CD8-positive, alpha-beta memory T cell (primary cell): Measurements from ENCODE around the gene TPRA1. TPM values are rescaled to one million over a fixed set of nuclear protein-coding genes. Genes with fewer than 3 reads are reported as not detected.

Experiments used
- CTCF ChIA-PET: fragments of 350-600 bp; sonication (Branson Sonifier 250); formaldehyde crosslinking; loops from one replicate; lab custom pipeline; 2021; ENCODE audit warnings: antibody characterized with exemption; lab: Charles Lee
- POLR2A ChIA-PET: fragments of 350-600 bp; sonication (Branson Sonifier 250); formaldehyde crosslinking; loops from one replicate; lab custom pipeline; 2021; ENCODE audit warnings: antibody characterized with exemption; lab: Charles Lee
- DNase-seq, 5 donors: peaks; one replicate each; pipeline versions ENCODE4 v3.0.0 to v3.0.0-alpha.2; 2020 to 2022; ENCODE audit warnings: mixed read lengths in 1 of 5
- H3K27ac ChIP-seq: one replicate; pipeline ENCODE4 v1.7.0; 2013; ENCODE audit warnings: low read depth, mild to moderate bottlenecking, low read length, moderate library complexity
- H3K27me3 ChIP-seq: 2 replicates; pipeline ENCODE4 v1.7.0; 2013; ENCODE audit warnings: low read length, mild to moderate bottlenecking; ENCODE audit not compliant: insufficient read depth, poor library complexity, severe bottlenecking
- H3K36me3 ChIP-seq: 2 replicates; pipeline ENCODE4 v1.7.0; 2013; ENCODE audit warnings: mild to moderate bottlenecking, low read length, moderate library complexity; ENCODE audit not compliant: insufficient read depth
- H3K4me1 ChIP-seq: 2 replicates; pipeline ENCODE4 v1.7.0; 2013; ENCODE audit warnings: mild to moderate bottlenecking, low read length, moderate library complexity; ENCODE audit not compliant: insufficient read depth
- H3K4me3 ChIP-seq: 2 replicates; pipeline ENCODE4 v1.7.0; 2013; ENCODE audit warnings: mild to moderate bottlenecking, low read length
- H3K9me3 ChIP-seq: 2 replicates; pipeline ENCODE4 v1.7.0; 2013; ENCODE audit warnings: mild to moderate bottlenecking, low read length
- H3K27ac Mint-ChIP-seq, 8 donors: one replicate each; pipeline ENCODE4 v1.8.0; 2020 to 2021; ENCODE audit warnings: mixed read lengths in 8 of 8, mild to moderate bottlenecking in 6 of 8, inconsistent platforms in 3 of 8, moderate library complexity in 3 of 8
- H3K27me3 Mint-ChIP-seq, 2 donors: one replicate each; pipeline ENCODE4 v1.8.0; 2020 to 2021; ENCODE audit warnings: mixed read lengths in 2 of 2, mild to moderate bottlenecking in 1 of 2, moderate library complexity in 1 of 2
- H3K36me3 Mint-ChIP-seq, 3 donors: one replicate each; pipeline ENCODE4 v1.8.0; 2020 to 2021; ENCODE audit warnings: mixed read lengths in 3 of 3, inconsistent platforms in 1 of 3, mild to moderate bottlenecking in 1 of 3
- H3K4me1 Mint-ChIP-seq, 3 donors: one replicate each; pipeline ENCODE4 v1.8.0; 2020 to 2021; ENCODE audit warnings: mixed read lengths in 3 of 3, inconsistent platforms in 1 of 3, mild to moderate bottlenecking in 1 of 3
- H3K4me3 Mint-ChIP-seq, 7 donors: one replicate each; pipeline ENCODE4 v1.8.0; 2020 to 2021; ENCODE audit warnings: mixed read lengths in 7 of 7, mild to moderate bottlenecking in 6 of 7, moderate library complexity in 4 of 7, inconsistent platforms in 2 of 7
- H3K9me3 Mint-ChIP-seq, 5 donors: one replicate each; pipeline ENCODE4 v1.8.0; 2020 to 2022; ENCODE audit warnings: mixed read lengths in 5 of 5, mild to moderate bottlenecking in 3 of 5, moderate library complexity in 2 of 5, inconsistent platforms in 1 of 5
- polyA plus RNA-seq: library from polyadenylated mRNA; unstranded; fragments of 300-500 nt; fragmentation: Illumina TruSeq; gene quantifications from one replicate; pipeline ENCODE4 v1.2.3, GENCODE V29; 2021
- total RNA-seq, 2 experiments: library from RNA; stranded (reverse); gene quantifications; one replicate each; pipeline ENCODE4 v1.2.3, GENCODE V29; 2021

Gene TPRA1
- total and polyA plus RNA-seq, 3 experiments from 2014 or later: 30.4 to 52.1 (median 48.9) TPM

DNA sequence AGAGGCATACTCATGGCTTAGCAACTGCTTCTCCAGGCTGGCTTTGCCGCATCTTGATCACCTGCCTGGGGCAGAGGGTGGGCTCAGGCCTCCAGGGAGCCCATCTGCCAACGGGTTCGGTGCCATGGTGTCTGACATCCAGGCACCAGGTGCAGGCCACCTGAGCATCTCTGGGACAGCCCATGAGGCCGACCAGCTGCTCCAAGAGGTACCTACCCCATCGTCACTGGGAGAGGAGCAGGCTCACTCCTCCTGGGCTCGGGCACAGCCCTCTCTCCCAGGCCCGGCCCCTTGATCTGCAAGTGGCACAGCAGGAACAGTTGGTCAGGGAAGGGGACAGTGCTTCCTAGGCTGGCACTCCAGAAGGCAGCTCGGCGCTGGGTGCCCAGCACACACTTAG is 21.9 kb downstream of the TPRA1 start:
- H3K27ac Mint-ChIP-seq: no peak overlapping the region
- POLR2A ChIA-PET: no interaction called here
- peaks cover 8% of the 10 kb centered on the region for H3K36me3 ChIP-seq
- H3K4me3 Mint-ChIP-seq: no peak overlapping the region
- H3K27me3 ChIP-seq: no peaks in the 10 kb centered on the region
- no peaks in the 10 kb centered on the region for H3K9me3 Mint-ChIP-seq
- H3K27me3 Mint-ChIP-seq: peaks cover 2 to 8% of the 10 kb centered on the region in 2 donors
- CTCF ChIA-PET: interaction anchor here (1.4 kb wide), 1 partner anchor 20 kb away, joined by 3 read pairs; no protein-coding TSS in a partner anchor
- H3K36me3 Mint-ChIP-seq: peaks cover 0 to 31% (median 16%) of the 10 kb centered on the region in 3 donors
- no peak for DNase-seq
- no peak overlapping the region for H3K27ac ChIP-seq
- no peaks in the 10 kb centered on the region for H3K4me1 ChIP-seq
- no peaks in the 10 kb centered on the region for H3K9me3 ChIP-seq
- H3K4me3 ChIP-seq: no peak overlapping the region
- no peaks in the 10 kb centered on the region for H3K4me1 Mint-ChIP-seq

- Histone ChIP-seq H3K4me1 (no peaks in the 10 kb centered on the region), H3K27ac (no peak overlapping the region), H3K27me3 (no peaks in the 10 kb centered on the region), H3K9me3 (no peaks in the 10 kb centered on the region), H3K36me3 (no peaks in the 10 kb centered on the region), H3K4me3 (no peak overlapping the region)
- POLR2A ChIA-PET: no interaction called here
- Mint-ChIP-seq H3K36me3 (peaks cover 0 to 17% (median 11%) of the 10 kb centered on the region in 3 donors), H3K4me1 (no peaks in the 10 kb centered on the region), H3K27ac (no peak overlapping the region), H3K27me3 (peaks cover 7 to 8% of the 10 kb centered on the region in 2 donors), H3K9me3 (peaks cover 0 to 2% (median 0%) of the 10 kb centered on the region in 5 donors), H3K4me3 (no peak overlapping the region)
- no peak for DNase-seq
- CTCF ChIA-PET: interaction anchor here (2.8 kb wide), 1 partner anchor 8 kb away, joined by 19 read pairs; no protein-coding TSS in a partner anchor
These were observed 23.7 kb downstream of the TPRA1 start for GRCh38 chr3:127566833-127567232.

- no peak for DNase-seq
- H3K27me3 Mint-ChIP-seq: peaks cover 8% of the 10 kb centered on the region in 2 donors
- Histone ChIP-seq H3K4me1 (no peaks in the 10 kb centered on the region), H3K27ac (no peak overlapping the region), H3K36me3 (no peaks in the 10 kb centered on the region), H3K4me3 (no peak overlapping the region), H3K9me3 (no peaks in the 10 kb centered on the region), H3K27me3 (no peaks in the 10 kb centered on the region)
- ChIA-PET POLR2A (no interaction called here), CTCF (interaction anchor here (1.2 to 2.8 kb wide), 3 partner anchors 9 to 21 kb away, joined by 3 to 19 read pairs (median 9); no protein-coding TSS in a partner anchor)
- peaks cover 0 to under 1% (median 0%) of the 10 kb centered on the region in 3 donors for H3K4me1 Mint-ChIP-seq
- H3K27ac Mint-ChIP-seq: no peak overlapping the region
- H3K9me3 Mint-ChIP-seq: peaks cover 0 to 2% (median 2%) of the 10 kb centered on the region in 5 donors
- H3K4me3 Mint-ChIP-seq: no peak overlapping the region
- H3K36me3 Mint-ChIP-seq: peaks cover 0 to 7% (median 4%) of the 10 kb centered on the region in 3 donors
These were observed 24.8 kb downstream of the TPRA1 start for GRCh38 chr3:127565711-127566110.

DNA sequence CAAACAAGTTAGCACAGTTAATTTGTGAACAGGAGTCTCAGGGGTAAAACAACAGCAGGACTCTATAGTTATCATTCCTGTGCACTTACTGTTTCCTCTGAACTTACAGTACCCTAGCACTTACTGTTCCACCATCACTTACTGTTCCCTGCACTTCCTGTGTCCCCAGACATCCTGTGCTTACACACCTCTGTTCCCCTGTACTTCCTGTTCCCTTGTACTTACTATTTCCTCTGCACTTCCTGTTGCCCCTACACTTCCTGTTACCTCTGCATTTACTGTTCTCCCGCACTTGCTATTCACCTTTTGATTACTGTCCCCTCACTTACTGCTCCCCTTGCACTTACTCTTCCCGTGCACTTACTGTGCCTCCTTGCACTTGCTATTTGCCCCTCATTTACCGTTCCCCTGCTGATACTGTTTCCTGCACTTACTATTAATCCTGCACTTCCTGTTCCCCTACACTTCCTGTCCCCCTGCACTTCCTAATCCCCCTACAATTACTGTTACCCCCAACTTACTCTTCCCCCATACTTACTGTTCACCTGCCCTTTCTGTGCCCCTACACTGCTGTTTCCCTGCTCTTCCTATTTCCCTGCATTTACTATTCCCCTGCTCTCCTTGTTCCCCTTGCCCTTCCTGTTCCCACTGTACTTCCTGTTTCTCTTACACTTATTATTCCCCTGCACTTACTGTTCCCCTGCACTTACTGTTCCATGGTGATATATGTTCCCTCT is 30.3 kb downstream of the TPRA1 start:
- CTCF ChIA-PET: no interaction called here
- no peak for DNase-seq
- Mint-ChIP-seq H3K4me3 (peak overlapping the region in 2 of 7 donors; percentile 2 to 35), H3K9me3 (peaks cover 7 to 16% (median 10%) of the 10 kb centered on the region in 5 donors), H3K27ac (peak overlapping the region in 5 of 8 donors; percentile 7 to 82 (median 30)), H3K27me3 (peaks cover 7 to 9% of the 10 kb centered on the region in 2 donors), H3K4me1 (peaks cover 6 to 11% (median 7%) of the 10 kb centered on the region in 3 donors), H3K36me3 (peaks cover 0 to 8% (median 1%) of the 10 kb centered on the region in 3 donors)
- POLR2A ChIA-PET: no interaction called here
- Histone ChIP-seq H3K4me3 (no peak overlapping the region), H3K4me1 (no peaks in the 10 kb centered on the region), H3K9me3 (peaks cover 10% of the 10 kb centered on the region), H3K27me3 (no peaks in the 10 kb centered on the region), H3K27ac (no peak overlapping the region), H3K36me3 (no peaks in the 10 kb centered on the region)

DNA sequence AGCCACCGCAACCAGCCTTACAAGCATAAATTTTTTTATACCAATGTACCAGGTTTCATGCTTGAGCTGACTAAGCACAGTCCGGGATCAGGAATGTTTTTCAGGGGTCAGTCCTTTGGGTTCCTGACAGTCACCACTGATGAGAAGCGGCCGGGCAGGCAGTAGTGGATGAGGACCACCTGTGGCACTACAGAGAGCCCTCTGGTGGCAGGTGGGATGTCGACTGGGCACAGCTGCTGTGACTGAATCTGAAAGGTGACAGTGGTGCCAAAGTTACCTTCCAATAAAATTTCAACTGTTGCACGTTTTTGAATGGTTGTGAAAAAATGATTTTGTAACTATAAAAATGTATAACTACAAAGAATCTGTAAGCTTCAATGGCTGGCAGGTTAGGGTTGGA is 34.0 kb downstream of the TPRA1 start:
- Mint-ChIP-seq H3K27ac (no peak overlapping the region), H3K4me1 (peaks cover 6 to 11% (median 7%) of the 10 kb centered on the region in 3 donors), H3K27me3 (peaks cover 5 to 27% of the 10 kb centered on the region in 2 donors), H3K36me3 (peaks cover 0 to 8% (median 1%) of the 10 kb centered on the region in 3 donors), H3K9me3 (peaks cover 6 to 14% (median 10%) of the 10 kb centered on the region in 5 donors), H3K4me3 (no peak overlapping the region)
- Histone ChIP-seq H3K4me3 (no peak overlapping the region), H3K27me3 (no peaks in the 10 kb centered on the region), H3K9me3 (peaks cover 10% of the 10 kb centered on the region), H3K27ac (no peak overlapping the region), H3K36me3 (no peaks in the 10 kb centered on the region), H3K4me1 (no peaks in the 10 kb centered on the region)
- CTCF ChIA-PET: interaction anchor here (2.0 to 2.2 kb wide), 2 partner anchors 9 to 19 kb away, joined by 7 to 8 read pairs; no protein-coding TSS in a partner anchor
- DNase-seq: no peak
- POLR2A ChIA-PET: no interaction called here

DNA sequence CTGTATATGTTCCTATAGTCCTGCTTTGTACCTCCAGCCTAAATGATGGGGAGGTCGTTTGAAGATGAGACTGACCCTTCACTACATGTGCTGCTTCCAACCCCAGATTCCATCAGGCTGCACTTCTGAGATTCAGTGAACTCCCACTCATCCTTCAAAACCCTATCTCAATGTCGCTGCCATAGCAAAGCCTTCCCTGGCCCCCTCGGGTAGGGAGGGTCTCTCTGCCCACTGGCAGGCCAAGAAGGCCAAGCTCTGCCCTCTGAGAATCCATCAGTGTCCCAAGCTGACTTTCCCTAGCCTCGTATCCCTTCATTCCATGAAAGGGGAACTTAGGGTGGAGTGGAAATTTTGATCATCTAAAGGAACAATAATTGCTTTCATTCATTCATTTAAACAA is 35.4 kb downstream of the TPRA1 start:
- H3K27ac ChIP-seq: no peak overlapping the region
- peaks cover 4 to 10% (median 6%) of the 10 kb centered on the region in 5 donors for H3K9me3 Mint-ChIP-seq
- ChIA-PET CTCF (interaction anchor here (2.2 to 2.7 kb wide), 2 partner anchors 9 to 20 kb away, joined by 8 to 9 read pairs; no protein-coding TSS in a partner anchor), POLR2A (no interaction called here)
- peaks cover 7 to 34% of the 10 kb centered on the region in 2 donors for H3K27me3 Mint-ChIP-seq
- no peak overlapping the region for H3K4me3 Mint-ChIP-seq
- peaks cover 0 to 5% (median 1%) of the 10 kb centered on the region in 3 donors for H3K36me3 Mint-ChIP-seq
- peaks cover 8% of the 10 kb centered on the region for H3K9me3 ChIP-seq
- no peak for DNase-seq
- peaks cover 3 to 5% (median 3%) of the 10 kb centered on the region in 3 donors for H3K4me1 Mint-ChIP-seq
- H3K36me3 ChIP-seq: no peaks in the 10 kb centered on the region
- H3K27ac Mint-ChIP-seq: peak overlapping the region in 1 of 8 donors; percentile 77
- no peaks in the 10 kb centered on the region for H3K27me3 ChIP-seq
- H3K4me1 ChIP-seq: no peaks in the 10 kb centered on the region
- no peak overlapping the region for H3K4me3 ChIP-seq

GRCh38 chr3:127552038-127552437 is 38.5 kb downstream of the TPRA1 start:
- Histone ChIP-seq H3K9me3 (no peaks in the 10 kb centered on the region), H3K27ac (no peak overlapping the region), H3K36me3 (no peaks in the 10 kb centered on the region), H3K27me3 (no peaks in the 10 kb centered on the region), H3K4me1 (no peaks in the 10 kb centered on the region), H3K4me3 (no peak overlapping the region)
- ChIA-PET CTCF (no interaction called here), POLR2A (no interaction called here)
- Mint-ChIP-seq H3K27ac (no peak overlapping the region), H3K27me3 (peaks cover 8 to 35% of the 10 kb centered on the region in 2 donors), H3K9me3 (no peaks in the 10 kb centered on the region), H3K4me1 (peaks cover 4 to 6% (median 5%) of the 10 kb centered on the region in 3 donors), H3K36me3 (peaks cover 0 to 1% (median 0%) of the 10 kb centered on the region in 3 donors), H3K4me3 (no peak overlapping the region)
- DNase-seq: no peak

DNA sequence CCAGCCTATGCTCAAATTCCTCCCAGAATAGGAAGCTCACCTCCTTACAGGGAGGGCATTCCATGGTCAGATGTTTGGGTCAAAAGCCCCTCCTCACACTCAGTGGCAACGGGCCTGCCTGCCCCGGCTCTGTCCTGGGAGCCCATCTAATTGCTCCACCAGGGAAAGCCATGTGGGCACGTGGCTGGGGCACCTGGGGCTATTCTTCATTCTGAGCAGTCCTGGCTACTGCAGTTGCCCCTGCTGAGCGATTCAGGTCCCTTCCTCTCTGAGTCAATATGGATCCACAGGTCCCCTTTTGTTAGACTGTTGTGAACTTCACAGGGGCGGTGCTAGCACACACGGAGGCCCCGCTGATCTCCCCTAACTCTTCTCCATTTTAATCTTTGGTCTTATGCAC is 39.4 kb downstream of the TPRA1 start:
- CTCF ChIA-PET: no interaction called here
- DNase-seq: no peak
- H3K4me1 ChIP-seq: no peaks in the 10 kb centered on the region
- Mint-ChIP-seq H3K27me3 (peaks cover 7 to 35% of the 10 kb centered on the region in 2 donors), H3K9me3 (no peaks in the 10 kb centered on the region), H3K27ac (peak overlapping the region in 1 of 8 donors; percentile 4), H3K36me3 (no peaks in the 10 kb centered on the region), H3K4me3 (peak overlapping the region in 1 of 7 donors; percentile 38), H3K4me1 (peaks cover 4 to 13% (median 5%) of the 10 kb centered on the region in 3 donors)
- POLR2A ChIA-PET: no interaction called here
- H3K27ac ChIP-seq: no peak overlapping the region
- no peak overlapping the region for H3K4me3 ChIP-seq
- H3K27me3 ChIP-seq: no peaks in the 10 kb centered on the region
- H3K9me3 ChIP-seq: no peaks in the 10 kb centered on the region
- H3K36me3 ChIP-seq: no peaks in the 10 kb centered on the region
